Left renal pelvis (tissue), 4 donors: Measurements from ENCODE around the gene TTLL13. TPM values are rescaled to one million over a fixed set of nuclear protein-coding genes. Genes with fewer than 3 reads are reported as not detected.

ENCODE experiments used
- DNase-seq, 4 donors: peaks; one replicate each; pipeline ENCODE4 v3.0.0-alpha.2; 2013; ENCODE audit warnings: low read depth in 4 of 4, low spot score in 3 of 4
- polyA plus RNA-seq, 4 donors: library from polyadenylated mRNA; unstranded; fragments of 120-200 nt; gene quantifications; one replicate each; pipeline ENCODE4 v1.2.1, GENCODE V29; 2013; ENCODE audit not compliant: insufficient read length in 4 of 4

TTLL13 gene
- polyA plus RNA-seq, 4 donors: 0.31 to 0.37 (median 0.35) TPM

GRCh38 chr15:90213818-90214204 lies 35.5 kb upstream of the TTLL13 start:
- no peak for DNase-seq

DNA sequence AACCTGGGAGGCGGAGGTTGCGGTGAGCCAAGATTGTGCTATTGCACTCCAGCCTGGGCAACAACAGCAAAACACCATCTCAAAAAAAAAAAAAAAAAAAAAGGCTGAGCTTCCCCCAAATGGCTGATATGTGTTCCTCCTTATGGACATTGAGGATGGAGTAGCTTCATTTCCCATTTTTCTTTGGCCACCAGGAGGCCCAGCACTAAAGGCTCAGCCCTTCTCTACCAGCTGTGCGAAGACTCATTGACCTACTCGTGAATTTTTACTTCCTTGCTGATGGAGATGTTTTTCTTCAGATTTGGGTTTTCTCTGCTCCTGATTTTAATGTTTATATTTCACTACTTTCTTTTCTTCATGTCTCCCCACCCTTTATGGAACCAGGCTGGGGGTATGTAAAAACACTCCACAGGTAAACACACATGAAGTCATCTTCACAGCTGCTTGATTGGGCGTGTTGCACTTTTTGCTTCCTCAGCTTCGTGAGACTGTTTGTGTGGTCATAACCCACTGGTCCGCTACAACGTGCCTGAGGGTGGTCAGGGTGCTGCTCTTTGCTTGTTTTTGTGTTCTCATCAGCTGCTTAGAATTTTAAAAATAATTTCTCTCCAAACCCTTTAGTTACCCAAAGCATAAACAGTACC lies 34.7 kb upstream of the TTLL13 start:
- DNase-seq: no peak

GRCh38 chr15:90217671-90218394 lies 31.5 kb upstream of the TTLL13 start:
- DNase-seq: no peak

DNA sequence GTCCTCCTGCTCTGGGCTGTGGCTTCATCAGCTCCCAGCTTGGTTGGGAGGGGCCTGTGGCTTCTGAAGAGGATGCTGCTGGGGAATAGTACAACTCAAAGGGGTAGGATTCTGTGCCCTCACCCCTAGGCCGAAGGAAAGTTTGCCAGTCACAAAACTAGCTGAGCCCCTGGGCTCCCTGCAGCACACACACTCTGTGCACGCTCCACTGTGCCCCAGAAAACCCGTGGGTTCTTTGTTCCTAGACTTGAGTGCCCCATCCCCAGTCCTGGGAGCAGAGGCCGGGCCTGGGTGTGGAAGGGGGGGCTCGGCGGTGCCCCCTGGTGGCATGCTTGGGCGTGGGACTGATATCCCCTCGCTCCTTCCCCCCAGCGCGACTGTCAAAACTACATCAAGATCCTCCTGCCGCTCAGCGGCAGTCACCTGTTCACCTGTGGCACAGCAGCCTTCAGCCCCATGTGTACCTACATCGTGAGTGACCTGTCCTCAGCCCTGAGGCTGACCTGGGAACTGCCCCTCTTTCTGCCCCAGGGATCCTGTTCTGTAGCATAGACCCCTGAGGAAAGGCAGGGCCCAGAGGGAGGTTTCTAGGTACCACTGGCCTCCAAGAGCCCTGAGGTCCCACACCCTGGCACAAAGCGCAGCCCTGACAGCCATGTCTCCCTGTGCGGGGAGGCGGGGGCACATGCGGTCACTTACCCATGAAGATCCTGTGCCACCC lies 29.8 kb upstream of the TTLL13 start:
- DNase-seq: no peak

DNA sequence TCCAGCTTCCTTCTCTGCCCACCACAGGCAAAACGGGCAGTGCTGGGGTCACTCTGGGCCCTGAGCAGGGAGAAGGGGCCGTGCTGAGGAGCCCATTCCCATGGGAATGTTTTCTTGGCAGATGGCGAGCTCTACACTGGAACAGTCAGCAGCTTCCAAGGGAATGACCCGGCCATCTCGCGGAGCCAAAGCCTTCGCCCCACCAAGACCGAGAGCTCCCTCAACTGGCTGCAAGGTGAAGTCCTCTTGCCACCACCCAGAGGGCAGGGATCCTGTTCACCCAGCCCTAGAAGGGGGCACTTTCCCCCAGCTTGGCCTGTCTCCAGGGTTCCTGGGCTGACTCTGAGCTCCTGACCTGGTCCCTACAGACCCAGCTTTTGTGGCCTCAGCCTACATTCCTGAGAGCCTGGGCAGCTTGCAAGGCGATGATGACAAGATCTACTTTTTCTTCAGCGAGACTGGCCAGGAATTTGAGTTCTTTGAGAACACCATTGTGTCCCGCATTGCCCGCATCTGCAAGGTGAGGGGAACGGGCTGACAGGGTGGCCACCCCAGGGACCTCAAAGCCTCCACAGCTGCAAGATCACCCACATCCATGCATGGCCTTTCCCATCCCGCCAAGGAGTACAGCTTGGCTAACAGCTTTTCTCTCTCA lies 28.0 kb upstream of the TTLL13 start:
- no peak for DNase-seq

- DNase-seq: no peak
Measured at GRCh38 chr15:90222547-90222946, 26.8 kb upstream of the TTLL13 start.

DNA sequence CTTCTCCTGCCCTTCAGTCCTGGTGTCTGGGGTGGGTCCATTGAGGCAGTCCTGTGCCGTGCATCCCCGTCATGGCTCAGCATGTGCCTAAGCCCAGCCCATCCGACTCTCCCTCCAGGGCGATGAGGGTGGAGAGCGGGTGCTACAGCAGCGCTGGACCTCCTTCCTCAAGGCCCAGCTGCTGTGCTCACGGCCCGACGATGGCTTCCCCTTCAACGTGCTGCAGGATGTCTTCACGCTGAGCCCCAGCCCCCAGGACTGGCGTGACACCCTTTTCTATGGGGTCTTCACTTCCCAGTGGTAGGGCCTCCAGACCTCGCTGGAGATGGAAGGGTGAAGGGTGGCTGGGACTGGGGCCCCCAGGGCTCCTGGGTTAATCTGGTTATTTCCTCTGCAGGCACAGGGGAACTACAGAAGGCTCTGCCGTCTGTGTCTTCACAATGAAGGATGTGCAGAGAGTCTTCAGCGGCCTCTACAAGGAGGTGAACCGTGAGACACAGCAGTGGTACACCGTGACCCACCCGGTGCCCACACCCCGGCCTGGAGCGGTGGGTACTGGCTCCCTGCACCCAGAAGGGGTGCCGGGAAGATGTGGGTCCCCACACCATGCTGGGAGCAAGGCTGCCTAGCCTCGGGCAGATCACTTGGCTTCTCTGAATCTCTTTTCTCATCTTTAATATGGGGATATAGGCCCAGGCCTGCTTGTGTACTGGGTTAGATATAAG lies 25.8 kb upstream of the TTLL13 start:
- no peak for DNase-seq

DNA sequence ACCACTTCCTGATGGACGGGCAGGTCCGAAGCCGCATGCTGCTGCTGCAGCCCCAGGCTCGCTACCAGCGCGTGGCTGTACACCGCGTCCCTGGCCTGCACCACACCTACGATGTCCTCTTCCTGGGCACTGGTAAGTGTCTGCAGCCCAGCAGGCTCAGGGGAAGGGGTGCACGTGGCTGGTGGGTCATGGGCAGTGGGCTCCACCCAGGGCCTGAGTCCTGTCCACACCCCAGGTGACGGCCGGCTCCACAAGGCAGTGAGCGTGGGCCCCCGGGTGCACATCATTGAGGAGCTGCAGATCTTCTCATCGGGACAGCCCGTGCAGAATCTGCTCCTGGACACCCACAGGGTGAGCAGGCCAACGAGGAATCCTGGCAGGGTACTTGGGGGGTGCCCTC lies 24.3 kb upstream of the TTLL13 start:
- no peak for DNase-seq

- DNase-seq: no peak
Measured at GRCh38 chr15:90225504-90226234, 23.7 kb upstream of the TTLL13 start.

DNA sequence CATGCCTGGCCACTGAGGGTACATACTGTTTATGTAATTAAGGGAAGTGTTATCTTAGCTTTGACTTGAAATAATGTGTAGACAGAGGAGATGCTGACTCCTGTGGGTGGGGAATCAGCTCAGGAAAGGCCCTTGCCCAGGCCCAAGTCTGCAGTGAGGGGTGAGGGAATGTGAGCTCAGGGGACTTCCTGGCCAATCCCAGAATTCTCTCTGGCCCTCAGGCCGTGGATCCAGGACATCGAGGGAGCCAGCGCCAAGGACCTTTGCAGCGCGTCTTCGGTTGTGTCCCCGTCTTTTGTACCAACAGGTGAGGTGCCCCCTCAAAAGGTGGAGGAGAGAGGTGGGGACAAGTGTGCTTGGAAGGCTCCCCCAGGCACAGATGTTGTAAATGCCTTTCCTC lies 22.0 kb upstream of the TTLL13 start:
- no peak for DNase-seq

- DNase-seq: no peak
Measured at GRCh38 chr15:90227816-90228772, 21.3 kb upstream of the TTLL13 start.

GRCh38 chr15:90228960-90229359 lies 20.4 kb upstream of the TTLL13 start:
- no peak for DNase-seq

GRCh38 chr15:90230071-90230494 lies 19.3 kb upstream of the TTLL13 start:
- no peak for DNase-seq

- DNase-seq: no peak
Measured at GRCh38 chr15:90230610-90231009, 18.7 kb upstream of the TTLL13 start.

DNA sequence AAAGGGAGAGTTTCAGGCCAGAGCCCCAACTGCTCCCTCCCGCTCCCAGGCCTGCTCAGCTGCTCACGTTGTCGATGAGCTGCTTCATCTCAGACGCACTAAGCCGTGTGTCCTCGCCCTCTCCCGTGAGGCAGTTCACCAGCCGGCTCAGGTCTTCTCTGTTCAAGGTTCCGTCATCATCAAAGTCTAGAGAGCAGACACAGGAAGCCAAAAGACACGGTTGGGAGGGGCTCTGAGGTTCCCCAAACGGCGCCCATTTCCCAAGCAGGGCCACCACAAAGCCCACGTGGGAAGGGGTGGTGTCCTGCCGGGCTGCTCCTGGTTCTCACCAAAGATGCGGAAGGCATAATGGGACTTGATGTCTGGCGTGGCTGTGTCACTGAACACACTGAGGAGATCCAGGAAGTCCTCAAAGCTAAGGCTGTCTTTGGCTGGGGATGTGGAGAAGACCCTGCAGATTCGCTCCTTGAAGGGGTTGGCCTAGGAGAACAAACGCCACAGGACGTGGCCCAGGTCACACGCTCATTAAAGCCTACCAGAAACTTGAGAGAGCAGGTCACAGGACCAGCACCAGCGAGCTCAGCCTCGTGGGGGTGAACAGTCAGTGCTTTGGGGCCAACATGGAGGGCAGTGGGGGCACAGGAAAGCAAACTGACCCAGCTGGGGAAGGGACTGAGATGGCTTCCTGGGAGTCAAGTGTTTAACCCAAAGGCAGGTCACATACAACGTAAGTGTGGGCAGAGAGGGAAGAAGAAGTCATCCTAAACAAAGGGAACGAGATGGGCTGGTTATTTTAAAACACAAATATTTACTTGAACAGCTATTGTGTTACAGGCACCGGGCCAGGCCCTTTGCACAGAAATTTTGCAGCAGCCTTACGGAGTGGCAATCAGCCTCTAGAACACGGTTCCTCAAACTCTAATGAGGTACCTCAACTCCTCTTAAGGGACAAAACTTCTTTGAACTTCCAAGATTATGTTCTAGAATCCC lies 18.0 kb upstream of the TTLL13 start:
- no peak for DNase-seq

DNA sequence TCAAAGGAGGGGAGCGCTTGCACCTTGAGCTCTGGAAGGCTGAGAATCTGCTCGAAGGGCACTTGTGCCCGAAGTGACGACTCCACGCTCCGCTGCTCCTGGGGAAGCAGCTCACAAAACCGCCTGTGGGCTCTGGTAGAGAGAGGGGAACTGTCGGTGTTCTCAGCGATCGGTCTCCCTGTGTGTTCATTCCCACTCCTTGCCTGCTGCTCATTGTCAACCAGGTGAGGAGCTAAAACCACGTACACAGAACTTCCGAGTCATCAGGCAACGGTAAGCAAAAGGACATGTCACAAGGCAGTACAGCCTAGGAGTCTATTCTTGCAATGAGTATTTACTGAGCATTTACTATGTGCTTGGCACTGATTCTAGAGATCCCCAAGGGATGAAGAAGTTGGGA lies 17.2 kb upstream of the TTLL13 start:
- DNase-seq: no peak

DNA sequence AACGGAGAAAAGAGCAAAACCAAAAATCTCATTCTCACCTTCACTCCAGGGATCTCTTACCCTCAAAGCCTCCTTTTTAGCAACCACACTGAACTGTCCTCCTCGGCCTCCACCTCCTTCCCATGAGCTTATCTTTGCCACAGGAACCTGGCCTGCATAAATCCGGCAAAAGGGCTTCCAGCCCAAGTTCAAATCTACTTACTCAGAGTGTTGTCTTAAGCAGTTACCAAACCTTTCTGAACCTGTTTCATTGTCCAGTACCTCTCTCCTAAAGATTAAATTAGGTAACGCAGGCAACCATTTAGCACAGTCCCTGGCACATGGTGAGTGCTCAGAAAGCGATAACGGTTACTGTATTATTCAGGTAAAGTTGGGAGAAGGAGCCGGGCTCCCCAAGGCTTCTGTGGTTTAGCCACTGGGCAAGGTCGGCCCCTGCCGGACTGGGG lies 16.4 kb upstream of the TTLL13 start:
- DNase-seq: no peak
